AG09309 (cell line): ENCODE measurements around the gene SLC23A1.
"Not testable (repeated sequence)": the region's sequence is repeated elsewhere in the genome, so short reads cannot be mapped to it uniquely, and the experiment has no call there.

Experiments
- DNase-seq: peaks from one replicate; pipeline ENCODE4 v3.0.0-alpha.2; 2010; ENCODE audit warnings: low read depth
- H3K4me3 ChIP-seq: 2 replicates; pipeline ENCODE4 v1.5.1; 2011; ENCODE audit warnings: mild to moderate bottlenecking, low read depth, low read length, moderate library complexity; ENCODE audit not compliant: control insufficient read depth
- TF ChIP-seq, protein P1 (sequence below): IDR thresholded peaks from 2 replicates; pipeline ENCODE4 v1.5.1; 2011; ENCODE audit warnings: mild to moderate bottlenecking, low read depth, low read length, inconsistent platforms; ENCODE audit not compliant: insufficient read depth, control insufficient read depth; ENCODE audit errors: missing control alignments

Gene SLC23A1

GRCh38 chr5:139414581-139415130, 31.6 kb upstream of the SLC23A1 start:
- TF ChIP-seq, protein P1, sequence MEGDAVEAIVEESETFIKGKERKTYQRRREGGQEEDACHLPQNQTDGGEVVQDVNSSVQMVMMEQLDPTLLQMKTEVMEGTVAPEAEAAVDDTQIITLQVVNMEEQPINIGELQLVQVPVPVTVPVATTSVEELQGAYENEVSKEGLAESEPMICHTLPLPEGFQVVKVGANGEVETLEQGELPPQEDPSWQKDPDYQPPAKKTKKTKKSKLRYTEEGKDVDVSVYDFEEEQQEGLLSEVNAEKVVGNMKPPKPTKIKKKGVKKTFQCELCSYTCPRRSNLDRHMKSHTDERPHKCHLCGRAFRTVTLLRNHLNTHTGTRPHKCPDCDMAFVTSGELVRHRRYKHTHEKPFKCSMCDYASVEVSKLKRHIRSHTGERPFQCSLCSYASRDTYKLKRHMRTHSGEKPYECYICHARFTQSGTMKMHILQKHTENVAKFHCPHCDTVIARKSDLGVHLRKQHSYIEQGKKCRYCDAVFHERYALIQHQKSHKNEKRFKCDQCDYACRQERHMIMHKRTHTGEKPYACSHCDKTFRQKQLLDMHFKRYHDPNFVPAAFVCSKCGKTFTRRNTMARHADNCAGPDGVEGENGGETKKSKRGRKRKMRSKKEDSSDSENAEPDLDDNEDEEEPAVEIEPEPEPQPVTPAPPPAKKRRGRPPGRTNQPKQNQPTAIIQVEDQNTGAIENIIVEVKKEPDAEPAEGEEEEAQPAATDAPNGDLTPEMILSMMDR, result no peak
- H3K4me3 ChIP-seq, result no peak overlapping the region
- DNase-seq, result no peak

GRCh38 chr5:139413963-139414362, 30.9 kb upstream of the SLC23A1 start:
- DNase-seq, result no peak
- TF ChIP-seq, protein P1, result no peak
- no peak overlapping the region for H3K4me3 ChIP-seq

DNA sequence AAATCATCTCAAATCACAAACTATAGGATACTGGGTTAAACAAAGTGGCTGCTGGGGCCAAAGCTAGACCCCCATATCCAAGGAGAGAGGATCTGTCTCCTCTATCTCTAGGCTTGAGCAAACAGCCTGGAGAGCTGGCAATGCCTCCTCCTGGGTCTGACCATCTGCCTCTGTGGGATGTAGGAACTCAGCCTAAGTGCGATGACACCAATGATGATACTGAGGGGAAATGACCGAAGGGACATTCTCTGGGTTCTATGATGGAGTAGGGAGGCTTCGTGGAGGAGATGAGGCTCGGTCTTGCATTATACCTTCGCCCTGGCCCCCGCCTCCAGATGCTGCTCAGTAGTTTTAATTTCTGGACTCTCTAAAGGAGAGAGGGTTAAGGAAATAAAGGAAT, 30.1 kb upstream of the SLC23A1 start:
- no peak overlapping the region for H3K4me3 ChIP-seq
- TF ChIP-seq, protein P1, result no peak
- no peak for DNase-seq

DNA sequence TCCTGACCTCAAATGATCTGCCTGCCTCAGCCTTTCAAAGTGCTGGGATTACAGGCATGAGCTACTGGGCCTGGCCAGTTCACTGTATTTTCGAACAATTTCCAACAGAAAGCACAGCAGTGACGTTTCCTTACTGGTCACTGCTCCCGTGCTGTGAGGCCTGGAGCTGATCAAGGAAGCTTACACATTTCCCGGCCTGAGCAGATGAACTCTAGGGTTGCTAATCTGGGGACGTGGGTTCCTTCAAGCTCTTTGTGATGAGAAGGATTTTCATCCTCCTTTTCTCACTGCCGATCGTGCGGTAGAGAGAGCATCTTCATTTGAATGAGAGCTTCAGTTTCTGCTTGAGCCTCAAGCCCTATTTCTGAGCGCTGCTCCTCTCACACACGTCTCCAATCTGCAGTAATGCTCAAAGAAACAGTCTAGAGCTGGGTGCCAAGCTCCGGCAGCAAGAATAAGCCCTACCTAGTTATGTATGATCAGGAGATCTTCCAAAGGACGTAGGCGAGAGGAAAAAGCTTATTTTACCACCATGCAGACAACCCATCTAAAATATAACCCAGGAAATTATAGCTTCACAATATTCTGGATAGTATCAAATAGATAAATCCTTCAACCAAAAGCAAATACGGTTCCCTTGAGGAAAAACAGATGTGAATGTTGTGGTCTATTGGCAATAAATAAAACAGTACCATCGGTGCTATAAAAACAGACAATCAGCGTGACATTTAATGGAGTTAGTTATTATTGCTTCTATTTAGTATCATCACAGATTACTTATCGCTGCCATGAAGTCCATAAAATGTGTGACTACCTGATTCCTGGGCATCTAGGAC, 28.1 kb upstream of the SLC23A1 start:
- TF ChIP-seq, protein P1, result no peak
- no peak for DNase-seq
- H3K4me3 ChIP-seq, result no peak overlapping the region

- no peak for DNase-seq
- TF ChIP-seq, protein P1, result no peak
- H3K4me3 ChIP-seq, result no peak overlapping the region
Measured at GRCh38 chr5:139410121-139410992, 27.3 kb upstream of the SLC23A1 start.

GRCh38 chr5:139409116-139409515, 26.0 kb upstream of the SLC23A1 start:
- DNase-seq, H3K4me3 ChIP-seq: not testable (repeated sequence)
